ENCODE results near the gene SMCO1.

- TF ChIP-seq, protein P1, sequence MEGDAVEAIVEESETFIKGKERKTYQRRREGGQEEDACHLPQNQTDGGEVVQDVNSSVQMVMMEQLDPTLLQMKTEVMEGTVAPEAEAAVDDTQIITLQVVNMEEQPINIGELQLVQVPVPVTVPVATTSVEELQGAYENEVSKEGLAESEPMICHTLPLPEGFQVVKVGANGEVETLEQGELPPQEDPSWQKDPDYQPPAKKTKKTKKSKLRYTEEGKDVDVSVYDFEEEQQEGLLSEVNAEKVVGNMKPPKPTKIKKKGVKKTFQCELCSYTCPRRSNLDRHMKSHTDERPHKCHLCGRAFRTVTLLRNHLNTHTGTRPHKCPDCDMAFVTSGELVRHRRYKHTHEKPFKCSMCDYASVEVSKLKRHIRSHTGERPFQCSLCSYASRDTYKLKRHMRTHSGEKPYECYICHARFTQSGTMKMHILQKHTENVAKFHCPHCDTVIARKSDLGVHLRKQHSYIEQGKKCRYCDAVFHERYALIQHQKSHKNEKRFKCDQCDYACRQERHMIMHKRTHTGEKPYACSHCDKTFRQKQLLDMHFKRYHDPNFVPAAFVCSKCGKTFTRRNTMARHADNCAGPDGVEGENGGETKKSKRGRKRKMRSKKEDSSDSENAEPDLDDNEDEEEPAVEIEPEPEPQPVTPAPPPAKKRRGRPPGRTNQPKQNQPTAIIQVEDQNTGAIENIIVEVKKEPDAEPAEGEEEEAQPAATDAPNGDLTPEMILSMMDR (IDR thresholded peaks at IDR 0.05) = no peak
- no peak for TF ChIP-seq POLR2A (IDR thresholded peaks at IDR 0.05)
Measured at GRCh38 chr3:196498297-196498696, 16.8 kb downstream of the SMCO1 start.
